Measurements from ENCODE around the gene EGFLAM. TPM values are rescaled to one million over a fixed set of nuclear protein-coding genes. Genes with fewer than 3 reads are reported as not detected.

EGFLAM gene
- total and polyA plus RNA-seq, 2 donors (not counting 3 experiments of a cell fraction or from before 2014, with no cell fraction given), result 1.2 to 2.7 TPM

DNA sequence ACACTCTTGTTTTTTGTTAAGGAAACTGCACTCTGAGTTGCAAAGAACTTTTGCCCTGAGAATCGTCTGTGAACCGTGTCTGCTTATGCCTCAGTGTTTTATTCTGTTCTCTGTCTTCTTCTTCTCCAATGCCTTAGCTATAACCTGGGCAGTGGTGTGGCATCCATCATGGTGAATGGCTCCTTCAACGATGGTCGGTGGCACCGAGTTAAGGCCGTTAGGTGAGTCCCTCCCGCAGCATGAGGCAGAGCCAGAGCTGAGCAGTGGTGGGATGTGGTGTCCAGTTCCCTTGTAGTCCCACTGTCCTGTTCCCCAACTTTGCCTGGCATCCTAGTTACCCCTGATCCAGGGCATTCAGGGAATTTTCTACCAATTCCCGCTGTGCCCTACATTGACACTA lies 199.8 kb downstream of the EGFLAM start:
- Histone ChIP-seq H3K4me1 (ENCODE audit: control insufficient read depth, extremely low read depth, insufficient read depth, low read length) (peaks cover 10% of the 10 kb centered on the region), H3K27me3 (ENCODE audit: control insufficient read depth in 2 of 2, insufficient read depth in 2 of 2, low read length in 2 of 2) (no peaks in the 10 kb centered on the region), H3K79me2 (ENCODE audit: control insufficient read depth, insufficient read depth, low read length) (no peaks in the 10 kb centered on the region), H4K20me1 (replicated peaks; ENCODE audit: control insufficient read depth, extremely low read depth, insufficient read depth, low read length) (no peaks in the 10 kb centered on the region), H3K4me2 (ENCODE audit: insufficient read depth, low read length) (no peak overlapping the region), H2AFZ (ENCODE audit: low read depth, low read length) (no peak overlapping the region), H3K27ac (ENCODE audit: insufficient read depth, low read depth, low read length) (no peak overlapping the region), H3K9me1 (replicated peaks; ENCODE audit: control insufficient read depth, extremely low read depth, insufficient read depth, low read length) (no peaks in the 10 kb centered on the region), H3K36me3 (ENCODE audit: control insufficient read depth in 2 of 2, extremely low read depth in 1 of 2, insufficient read depth in 2 of 2, low read length in 2 of 2) (no peaks in the 10 kb centered on the region), H3K4me3 (replicated peaks in 1 of 3; ENCODE audit: insufficient read depth in 1 of 3, low read depth in 1 of 3, low read length in 3 of 3) (no peak overlapping the region), H3K9ac (replicated peaks; ENCODE audit: extremely low read depth, insufficient read depth, low read length) (no peak overlapping the region), H3K9me3 (replicated peaks; ENCODE audit: control insufficient read depth, insufficient read depth, low read length) (no peaks in the 10 kb centered on the region)
- ChIA-PET CTCF (no interaction called here), POLR2A (no interaction called here)
- TF ChIP-seq, protein P1, sequence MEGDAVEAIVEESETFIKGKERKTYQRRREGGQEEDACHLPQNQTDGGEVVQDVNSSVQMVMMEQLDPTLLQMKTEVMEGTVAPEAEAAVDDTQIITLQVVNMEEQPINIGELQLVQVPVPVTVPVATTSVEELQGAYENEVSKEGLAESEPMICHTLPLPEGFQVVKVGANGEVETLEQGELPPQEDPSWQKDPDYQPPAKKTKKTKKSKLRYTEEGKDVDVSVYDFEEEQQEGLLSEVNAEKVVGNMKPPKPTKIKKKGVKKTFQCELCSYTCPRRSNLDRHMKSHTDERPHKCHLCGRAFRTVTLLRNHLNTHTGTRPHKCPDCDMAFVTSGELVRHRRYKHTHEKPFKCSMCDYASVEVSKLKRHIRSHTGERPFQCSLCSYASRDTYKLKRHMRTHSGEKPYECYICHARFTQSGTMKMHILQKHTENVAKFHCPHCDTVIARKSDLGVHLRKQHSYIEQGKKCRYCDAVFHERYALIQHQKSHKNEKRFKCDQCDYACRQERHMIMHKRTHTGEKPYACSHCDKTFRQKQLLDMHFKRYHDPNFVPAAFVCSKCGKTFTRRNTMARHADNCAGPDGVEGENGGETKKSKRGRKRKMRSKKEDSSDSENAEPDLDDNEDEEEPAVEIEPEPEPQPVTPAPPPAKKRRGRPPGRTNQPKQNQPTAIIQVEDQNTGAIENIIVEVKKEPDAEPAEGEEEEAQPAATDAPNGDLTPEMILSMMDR (IDR thresholded peaks at IDR 0.05; ENCODE audit: extremely low read depth in 1 of 2, insufficient read depth in 1 of 2, low read depth in 1 of 2, low read length in 2 of 2), result no peak
- no peak for TF ChIP-seq JUN (IDR thresholded peaks at IDR 0.05; ENCODE audit: borderline replicate concordance, insufficient read depth, insufficient read length, low read depth)
- TF ChIP-seq POLR2A (IDR thresholded peaks at IDR 0.05; ENCODE audit: low read depth, low read length), result no peak
- no peak for TF ChIP-seq GATA2 (IDR thresholded peaks at IDR 0.05; ENCODE audit: insufficient read depth, insufficient read length, low read depth, low read length)
- TF ChIP-seq, protein P2, sequence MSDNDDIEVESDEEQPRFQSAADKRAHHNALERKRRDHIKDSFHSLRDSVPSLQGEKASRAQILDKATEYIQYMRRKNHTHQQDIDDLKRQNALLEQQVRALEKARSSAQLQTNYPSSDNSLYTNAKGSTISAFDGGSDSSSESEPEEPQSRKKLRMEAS (IDR thresholded peaks at IDR 0.05; ENCODE audit: insufficient read depth, insufficient read length), result no peak
- TF ChIP-seq EZH2 (IDR thresholded peaks at IDR 0.05; ENCODE audit: borderline replicate concordance, low read depth, low read length, severe bottlenecking), result no peak
- no peak for TF ChIP-seq FOS (IDR thresholded peaks at IDR 0.05; ENCODE audit: borderline replicate concordance, insufficient read depth, low read length)
- TF ChIP-seq POLR2AphosphoS5 (IDR thresholded peaks at IDR 0.05; ENCODE audit: insufficient read depth, low read depth, low read length), result no peak
- no peak for TF ChIP-seq MYC (IDR thresholded peaks at IDR 0.05; ENCODE audit: low read depth, low read length)
- intact Hi-C loops (cut with micrococcal nuclease) (no loop called here), dilution Hi-C loops (cut with MboI; ENCODE audit: extremely low pct_ligation_motif_present, low sequenced_read_pairs) (no loop called here)
- DNase-seq (ENCODE audit: low read depth, low spot score) (no peak), FAIRE-seq (no peak)
- no TSS peak for BruUV-seq (replicated peaks)
